Activated CD4-positive, alpha-beta T cell treated with anti-CD3 and anti-CD28 coated beads, Interleukin-2, Interleukin-6, amounts not matched to agents 100 ng/mL and 50 ng/mL, durations not matched to agents 16 hours and 8 hours (primary cell): ENCODE measurements around the gene TTC17.

Experiments used
- DNase-seq: peaks from one replicate; pipeline ENCODE4 v3.0.0-alpha.2; 2020

Gene TTC17

DNA sequence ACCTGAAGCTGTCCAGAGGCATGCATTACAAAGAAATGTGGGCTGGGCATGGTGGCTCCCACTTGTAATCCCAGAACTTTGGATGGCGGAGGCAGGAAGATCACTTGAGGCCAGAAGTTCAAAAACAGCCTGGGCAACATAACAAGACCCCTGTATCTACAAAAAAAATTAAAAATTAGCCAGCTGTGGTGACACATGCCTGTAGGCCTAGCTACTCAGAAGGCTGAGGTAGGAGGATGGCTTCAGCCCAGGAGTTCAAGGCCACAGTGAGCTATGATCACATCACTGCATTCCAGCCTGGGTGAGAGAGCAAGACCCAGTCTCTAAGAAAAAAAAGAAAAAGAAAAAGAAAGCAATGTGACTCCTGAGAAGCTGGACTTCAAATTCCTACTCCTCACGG lies 183.3 kb downstream of the TTC17 start:
- DNase-seq: no peak

GRCh38 chr11:43542750-43543712 lies 184.3 kb downstream of the TTC17 start:
- DNase-seq: no peak
